ENCODE measurements around the gene PAX1.

Gene PAX1

GRCh38 chr20:21705575-21706260 lies at the start of gene PAX1:
PAX1 (plus strand) TSS chr20:21705664; CDS start chr20:21705713, 49 bp downstream.
- H3K9me3 ChIP-seq (ENCODE audit: insufficient read depth, low read length): no peaks in the 10 kb centered on the region; the same call in 1 of the 2 replicates
- H3K4me3 ChIP-seq (ENCODE audit: insufficient read length, low read depth): peak within 1 kb of the TSS; percentile 48
- DNase-seq (ENCODE audit: low read depth, low spot score): no peak
- H3K4me1 ChIP-seq (ENCODE audit: insufficient read depth, insufficient read length): peaks cover 8% of the 10 kb centered on the region
- no peak for TF ChIP-seq YY1 (IDR thresholded peaks at IDR 0.05; ENCODE audit: insufficient read depth, insufficient read length)
- TF ChIP-seq SUZ12 (IDR thresholded peaks at IDR 0.05; ENCODE audit: extremely low read depth, insufficient read depth, insufficient read length): no peak
- TF ChIP-seq ZNF274 (IDR thresholded peaks at IDR 0.05; ENCODE audit: low read depth, low read length): no peak
- peaks cover 93% of the 10 kb centered on the region for H3K27me3 ChIP-seq (ENCODE audit: insufficient read depth, insufficient read length)
- no peaks in the 10 kb centered on the region for H3K36me3 ChIP-seq (ENCODE audit: insufficient read depth, insufficient read length, low read length)
- peak within 1 kb of the TSS; percentile 54 for H3K9ac ChIP-seq (ENCODE audit: insufficient read length, low read depth)

DNA sequence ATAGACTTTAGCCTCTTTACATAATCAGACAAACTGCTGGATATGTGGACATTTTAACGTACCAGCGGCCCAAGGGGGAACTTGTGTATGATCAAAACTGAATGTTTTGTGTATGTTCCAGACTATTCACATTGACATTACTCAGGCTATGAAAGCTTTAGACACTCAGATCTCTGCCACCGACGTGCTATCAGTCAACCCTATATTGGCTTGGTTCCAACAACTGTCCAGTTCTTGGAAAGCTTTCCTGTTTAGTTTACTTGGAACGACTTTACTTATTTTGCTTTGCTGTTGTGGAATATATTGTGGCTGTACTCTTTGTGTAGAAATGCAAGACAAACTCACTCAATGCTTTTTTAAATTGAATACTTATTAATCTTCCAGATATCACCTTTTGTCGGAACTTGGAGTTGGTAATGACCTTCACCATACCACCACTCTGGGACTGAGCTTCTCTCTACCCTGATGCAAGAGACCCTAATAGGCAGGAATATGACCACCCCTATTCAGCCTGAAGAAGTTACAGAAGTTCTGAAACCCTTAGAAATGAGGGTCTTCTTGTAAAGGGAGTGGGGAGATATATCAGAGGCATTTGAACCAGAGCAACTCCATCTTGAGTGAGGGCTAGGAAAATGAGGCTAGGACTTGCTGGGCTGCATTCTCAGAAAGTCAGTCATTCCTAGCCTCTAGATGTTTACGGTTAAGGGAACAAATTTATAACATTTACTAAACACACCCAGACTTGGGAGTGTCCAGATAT lies 49.0 kb upstream of the PAX1 start:
- no peak for TF ChIP-seq ZNF274 (IDR thresholded peaks at IDR 0.05; ENCODE audit: low read depth, low read length)
- no peaks in the 10 kb centered on the region for H3K27me3 ChIP-seq (ENCODE audit: insufficient read depth, insufficient read length)
- DNase-seq (ENCODE audit: low read depth, low spot score): no peak

GRCh38 chr20:21661488-21662055 lies 43.9 kb upstream of the PAX1 start:
- TF ChIP-seq YY1 (IDR thresholded peaks at IDR 0.05; ENCODE audit: insufficient read depth, insufficient read length) (no peak), SUZ12 (IDR thresholded peaks at IDR 0.05; ENCODE audit: extremely low read depth, insufficient read depth, insufficient read length) (no peak), ZNF274 (IDR thresholded peaks at IDR 0.05; ENCODE audit: low read depth, low read length) (no peak)
- H3K9ac ChIP-seq (ENCODE audit: insufficient read length, low read depth): no peak overlapping the region
- no peak for DNase-seq (ENCODE audit: low read depth, low spot score)

More for the DNA sequence above, 49.0 kb upstream of the PAX1 start:
- Histone ChIP-seq H3K4me3 (ENCODE audit: insufficient read length, low read depth) (no peak overlapping the region), H3K9ac (ENCODE audit: insufficient read length, low read depth) (no peak overlapping the region), H3K4me1 (ENCODE audit: insufficient read depth, insufficient read length) (no peaks in the 10 kb centered on the region), H3K9me3 (ENCODE audit: insufficient read depth, low read length) (no peaks in the 10 kb centered on the region), H3K36me3 (ENCODE audit: insufficient read depth, insufficient read length, low read length) (no peaks in the 10 kb centered on the region)

DNA sequence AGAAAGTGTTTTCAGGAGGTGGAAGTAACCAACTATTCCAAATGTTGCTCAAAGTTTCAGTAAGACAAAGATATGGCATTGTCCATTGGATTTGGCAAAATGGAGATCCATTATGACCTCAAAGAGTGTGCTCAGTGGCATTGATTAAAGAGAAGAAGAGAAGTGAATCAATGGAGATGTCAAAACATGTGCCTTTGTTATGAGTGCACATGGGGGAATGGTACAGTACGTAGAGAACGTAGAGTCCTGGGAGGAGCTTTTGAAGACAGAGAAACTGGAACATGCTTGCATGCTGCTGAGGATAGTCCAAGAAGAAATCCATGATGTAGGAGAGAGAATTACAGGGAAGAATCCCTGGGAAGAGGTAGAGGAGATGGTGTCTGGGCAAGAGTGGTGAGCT lies 42.0 kb upstream of the PAX1 start:
- H3K9ac ChIP-seq (ENCODE audit: insufficient read length, low read depth): no peak overlapping the region
- no peaks in the 10 kb centered on the region for H3K4me1 ChIP-seq (ENCODE audit: insufficient read depth, insufficient read length)
- DNase-seq (ENCODE audit: low read depth, low spot score): no peak
- no peaks in the 10 kb centered on the region for H3K36me3 ChIP-seq (ENCODE audit: insufficient read depth, insufficient read length, low read length)
- no peak for TF ChIP-seq SUZ12 (IDR thresholded peaks at IDR 0.05; ENCODE audit: extremely low read depth, insufficient read depth, insufficient read length)
- TF ChIP-seq YY1 (IDR thresholded peaks at IDR 0.05; ENCODE audit: insufficient read depth, insufficient read length): no peak
- TF ChIP-seq ZNF274 (IDR thresholded peaks at IDR 0.05; ENCODE audit: low read depth, low read length): no peak
- H3K4me3 ChIP-seq (ENCODE audit: insufficient read length, low read depth): no peak overlapping the region
- no peaks in the 10 kb centered on the region for H3K9me3 ChIP-seq (ENCODE audit: insufficient read depth, low read length)
- no peaks in the 10 kb centered on the region for H3K27me3 ChIP-seq (ENCODE audit: insufficient read depth, insufficient read length)

More at GRCh38 chr20:21661488-21662055, 43.9 kb upstream of the PAX1 start:
- no peaks in the 10 kb centered on the region for H3K27me3 ChIP-seq (ENCODE audit: insufficient read depth, insufficient read length)
- H3K4me1 ChIP-seq (ENCODE audit: insufficient read depth, insufficient read length): no peaks in the 10 kb centered on the region
- no peaks in the 10 kb centered on the region for H3K9me3 ChIP-seq (ENCODE audit: insufficient read depth, low read length)
- H3K4me3 ChIP-seq (ENCODE audit: insufficient read length, low read depth): no peak overlapping the region
- no peaks in the 10 kb centered on the region for H3K36me3 ChIP-seq (ENCODE audit: insufficient read depth, insufficient read length, low read length)

GRCh38 chr20:21665687-21666446 lies 39.6 kb upstream of the PAX1 start:
- H3K36me3 ChIP-seq (ENCODE audit: insufficient read depth, insufficient read length, low read length): no peaks in the 10 kb centered on the region
- no peak for TF ChIP-seq SUZ12 (IDR thresholded peaks at IDR 0.05; ENCODE audit: extremely low read depth, insufficient read depth, insufficient read length)
- no peak for TF ChIP-seq ZNF274 (IDR thresholded peaks at IDR 0.05; ENCODE audit: low read depth, low read length)
- no peak for TF ChIP-seq YY1 (IDR thresholded peaks at IDR 0.05; ENCODE audit: insufficient read depth, insufficient read length)
- H3K4me3 ChIP-seq (ENCODE audit: insufficient read length, low read depth): no peak overlapping the region
- DNase-seq (ENCODE audit: low read depth, low spot score): no peak
- no peak overlapping the region for H3K9ac ChIP-seq (ENCODE audit: insufficient read length, low read depth)
- H3K9me3 ChIP-seq (ENCODE audit: insufficient read depth, low read length): no peaks in the 10 kb centered on the region
- no peaks in the 10 kb centered on the region for H3K4me1 ChIP-seq (ENCODE audit: insufficient read depth, insufficient read length)
- H3K27me3 ChIP-seq (ENCODE audit: insufficient read depth, insufficient read length): no peaks in the 10 kb centered on the region

- no peaks in the 10 kb centered on the region for H3K4me1 ChIP-seq (ENCODE audit: insufficient read depth, insufficient read length)
- H3K27me3 ChIP-seq (ENCODE audit: insufficient read depth, insufficient read length): no peaks in the 10 kb centered on the region
- H3K9me3 ChIP-seq (ENCODE audit: insufficient read depth, low read length): no peaks in the 10 kb centered on the region
- H3K4me3 ChIP-seq (ENCODE audit: insufficient read length, low read depth): no peak overlapping the region
- no peak overlapping the region for H3K9ac ChIP-seq (ENCODE audit: insufficient read length, low read depth)
- DNase-seq (ENCODE audit: low read depth, low spot score): no peak
- TF ChIP-seq YY1 (IDR thresholded peaks at IDR 0.05; ENCODE audit: insufficient read depth, insufficient read length): no peak
- no peak for TF ChIP-seq SUZ12 (IDR thresholded peaks at IDR 0.05; ENCODE audit: extremely low read depth, insufficient read depth, insufficient read length)
- TF ChIP-seq ZNF274 (IDR thresholded peaks at IDR 0.05; ENCODE audit: low read depth, low read length): no peak
- H3K36me3 ChIP-seq (ENCODE audit: insufficient read depth, insufficient read length, low read length): no peaks in the 10 kb centered on the region
These were observed 35.3 kb upstream of the PAX1 start for GRCh38 chr20:21670126-21670525.
